DND-41 (cell line): ENCODE measurements around the gene TTYH2.

Source experiments
- ATAC-seq: fragments of 200-7000 bp; cut with Tn5 transposase; 3 replicates; pipeline ENCODE4 v1.9.1; 2021; ENCODE audit warnings: low read depth; ENCODE audit not compliant: insufficient read depth
- DNase-seq: peaks from one replicate; pipeline ENCODE4 v3.0.0-alpha.2; 2020
- H2AFZ ChIP-seq: 2 replicates; pipeline ENCODE4 v1.6.0; 2012; ENCODE audit warnings: low read depth, low read length
- H3K27ac ChIP-seq: 2 replicates; pipeline ENCODE4 v1.5.1; 2012; ENCODE audit warnings: low read length, inconsistent platforms
- H3K27me3 ChIP-seq: fragments of 200-600 bp; sonication (generic); 2 replicates; pipeline ENCODE4 v1.6.0; 2012; ENCODE audit warnings: low read length, mild to moderate bottlenecking, inconsistent platforms; ENCODE audit not compliant: insufficient read depth, poor library complexity
- H3K36me3 ChIP-seq: 2 replicates; pipeline ENCODE4 v1.5.1; 2012; ENCODE audit warnings: low read length, inconsistent platforms; ENCODE audit not compliant: insufficient read depth
- H3K4me1 ChIP-seq: 2 replicates; pipeline ENCODE4 v1.5.1; 2012; ENCODE audit warnings: mild to moderate bottlenecking, low read length; ENCODE audit not compliant: insufficient read depth
- H3K4me2 ChIP-seq: 2 replicates; pipeline ENCODE4 v1.6.0; 2012; ENCODE audit warnings: mild to moderate bottlenecking, moderate library complexity, low read length, inconsistent platforms; ENCODE audit not compliant: insufficient read depth
- H3K4me3 ChIP-seq, 2 experiments: fragments of 200-600 bp in 1 of 2; shearing (Covaris generic) in 1 of 2; 2 replicates each; pipeline ENCODE4 v1.5.1; 2012 to 2016; ENCODE audit warnings: inconsistent platforms in 2 of 2, low read length in 2 of 2, mild to moderate bottlenecking in 2 of 2, low read depth in 1 of 2, moderate library complexity in 1 of 2
- H3K79me2 ChIP-seq: 2 replicates; pipeline ENCODE4 v1.6.0; 2012; ENCODE audit warnings: low read length, inconsistent platforms; ENCODE audit not compliant: insufficient read depth
- H3K9ac ChIP-seq: 2 replicates; pipeline ENCODE4 v1.6.0; 2012; ENCODE audit warnings: low read depth, mild to moderate bottlenecking, inconsistent platforms, low read length, moderate library complexity
- H3K9me3 ChIP-seq: 2 replicates; pipeline ENCODE4 v1.5.1; 2012; ENCODE audit warnings: low read length, moderate library complexity, mild to moderate bottlenecking, inconsistent platforms; ENCODE audit not compliant: insufficient read depth, severe bottlenecking
- H4K20me1 ChIP-seq: 2 replicates; pipeline ENCODE4 v1.6.0; 2012; ENCODE audit warnings: low read length; ENCODE audit not compliant: insufficient read depth
- CTCF ChIP-seq: IDR thresholded peaks from 2 replicates; pipeline ENCODE4 v1.5.1; 2012; ENCODE audit warnings: borderline replicate concordance, low read length, moderate library complexity, mild to moderate bottlenecking; ENCODE audit not compliant: poor library complexity, severe bottlenecking; ENCODE audit errors: extremely low read depth
- EZH2 ChIP-seq: IDR thresholded peaks from 3 replicates; pipeline ENCODE4 v1.6.1; 2012; ENCODE audit warnings: borderline replicate concordance, low read depth, mild to moderate bottlenecking, moderate library complexity, low read length, inconsistent platforms; ENCODE audit not compliant: severe bottlenecking

TTYH2 gene

GRCh38 chr17:74299226-74300009 lies 86.0 kb downstream of the TTYH2 start:
- H3K27ac ChIP-seq: no peak overlapping the region
- ATAC-seq (no peak), DNase-seq (no peak)
- no peak overlapping the region for H3K4me3 ChIP-seq
- H3K9ac ChIP-seq: no peak overlapping the region
- no peak for TF ChIP-seq EZH2
- TF ChIP-seq CTCF: no peak
- H3K27me3 ChIP-seq: peaks cover 20% of the 10 kb centered on the region
- no peaks in the 10 kb centered on the region; the same call in 1 of the 2 replicates for H4K20me1 ChIP-seq
- H3K4me2 ChIP-seq: no peak overlapping the region
- H3K9me3 ChIP-seq: no peaks in the 10 kb centered on the region
- H3K36me3 ChIP-seq: no peaks in the 10 kb centered on the region
- no peaks in the 10 kb centered on the region for H3K4me1 ChIP-seq
- no peak overlapping the region for H2AFZ ChIP-seq
- no peaks in the 10 kb centered on the region for H3K79me2 ChIP-seq

GRCh38 chr17:74303305-74303704 lies 89.9 kb downstream of the TTYH2 start:
- H2AFZ ChIP-seq: no peak overlapping the region
- H3K36me3 ChIP-seq: no peaks in the 10 kb centered on the region
- no peak overlapping the region for H3K27ac ChIP-seq
- no peaks in the 10 kb centered on the region for H4K20me1 ChIP-seq
- H3K9ac ChIP-seq: no peak overlapping the region
- ATAC-seq (no peak), DNase-seq (no peak)
- peaks cover 10% of the 10 kb centered on the region for H3K27me3 ChIP-seq
- no peak for TF ChIP-seq EZH2
- no peak for TF ChIP-seq CTCF
- no peaks in the 10 kb centered on the region for H3K79me2 ChIP-seq
- no peaks in the 10 kb centered on the region for H3K4me1 ChIP-seq
- no peaks in the 10 kb centered on the region for H3K9me3 ChIP-seq
- H3K4me3 ChIP-seq: no peak overlapping the region
- H3K4me2 ChIP-seq: no peak overlapping the region

- ATAC-seq (no peak), DNase-seq (no peak)
- no peak overlapping the region for H3K27ac ChIP-seq
- H3K4me3 ChIP-seq: no peak overlapping the region
- no peak overlapping the region for H3K9ac ChIP-seq
- no peak overlapping the region for H3K4me2 ChIP-seq
- H3K9me3 ChIP-seq: no peaks in the 10 kb centered on the region
- H3K36me3 ChIP-seq: no peaks in the 10 kb centered on the region
- H3K79me2 ChIP-seq: no peaks in the 10 kb centered on the region
- H2AFZ ChIP-seq: no peak overlapping the region; the same call in 1 of the 2 replicates
- H3K27me3 ChIP-seq: peaks cover 6% of the 10 kb centered on the region
- no peaks in the 10 kb centered on the region for H4K20me1 ChIP-seq
- H3K4me1 ChIP-seq: no peaks in the 10 kb centered on the region
- no peak for TF ChIP-seq EZH2
- TF ChIP-seq CTCF: no peak
Observed at GRCh38 chr17:74304184-74304583, 90.8 kb downstream of the TTYH2 start.
